Mucosa of stomach (tissue), 1 donor: Measurements from ENCODE around the gene MTO1.
"Not testable (repeated sequence)": the region's sequence is repeated elsewhere in the genome, so short reads cannot be mapped to it uniquely, and the experiment has no call there.

Experiments
- H3K27me3 ChIP-seq: one replicate; pipeline ENCODE4 v1.7.0; 2013; ENCODE audit warnings: mild to moderate bottlenecking, low read length; ENCODE audit not compliant: control insufficient read depth, insufficient read depth
- H3K36me3 ChIP-seq: one replicate; pipeline ENCODE4 v1.7.0; 2013; ENCODE audit warnings: low read length; ENCODE audit not compliant: control insufficient read depth, insufficient read depth
- H3K4me1 ChIP-seq: one replicate; pipeline ENCODE4 v1.7.0; 2013; ENCODE audit warnings: mild to moderate bottlenecking, low read length; ENCODE audit not compliant: control insufficient read depth, insufficient read depth
- H3K4me3 ChIP-seq: one replicate; pipeline ENCODE4 v1.7.0; 2013; ENCODE audit warnings: low read length
- H3K9ac ChIP-seq: one replicate; pipeline ENCODE4 v1.7.0; 2013; ENCODE audit warnings: mild to moderate bottlenecking, low read length, moderate library complexity
- H3K9me3 ChIP-seq: one replicate; pipeline ENCODE4 v1.7.0; 2013; ENCODE audit warnings: mild to moderate bottlenecking, low read length, moderate library complexity; ENCODE audit not compliant: control insufficient read depth
- donor health status: Pancreatic carcinoma.

The MTO1 gene

DNA sequence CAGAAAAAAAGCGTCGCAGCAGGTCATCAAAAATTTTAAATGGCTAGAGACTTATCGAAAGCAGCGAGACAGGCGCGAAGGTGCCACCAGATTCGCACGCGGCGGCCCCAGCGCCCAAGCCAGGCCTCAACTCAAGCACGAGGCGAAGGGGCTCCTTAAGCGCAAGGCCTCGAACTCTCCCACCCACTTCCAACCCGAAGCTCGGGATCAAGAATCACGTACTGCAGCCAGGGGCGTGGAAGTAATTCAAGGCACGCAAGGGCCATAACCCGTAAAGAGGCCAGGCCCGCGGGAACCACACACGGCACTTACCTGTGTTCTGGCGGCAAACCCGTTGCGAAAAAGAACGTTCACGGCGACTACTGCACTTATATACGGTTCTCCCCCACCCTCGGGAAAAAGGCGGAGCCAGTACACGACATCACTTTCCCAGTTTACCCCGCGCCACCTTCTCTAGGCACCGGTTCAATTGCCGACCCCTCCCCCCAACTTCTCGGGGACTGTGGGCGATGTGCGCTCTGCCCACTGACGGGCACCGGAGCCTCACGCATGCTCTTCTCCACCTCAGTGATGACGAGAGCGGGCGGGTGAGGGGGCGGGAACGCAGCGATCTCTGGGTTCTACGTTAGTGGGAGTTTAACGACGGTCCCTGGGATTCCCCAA lies 59.3 kb downstream of the MTO1 start, which contains the start of gene EEF1A1:
EEF1A1 (minus strand) TSS at position 345 of the 663 bp plus-strand sequence. CDS start 1,006 bp downstream, outside the sequence.
- no peaks in the 10 kb centered on the region for H3K27me3 ChIP-seq
- H3K9me3 ChIP-seq, result no peaks in the 10 kb centered on the region
- peak within 1 kb of the TSS; percentile 86 for H3K4me3 ChIP-seq
- H3K9ac ChIP-seq, result peak within 1 kb of the TSS; percentile 100
- H3K36me3 ChIP-seq, result peaks cover 11% of the 10 kb centered on the region
- peaks cover 32% of the 10 kb centered on the region for H3K4me1 ChIP-seq

DNA sequence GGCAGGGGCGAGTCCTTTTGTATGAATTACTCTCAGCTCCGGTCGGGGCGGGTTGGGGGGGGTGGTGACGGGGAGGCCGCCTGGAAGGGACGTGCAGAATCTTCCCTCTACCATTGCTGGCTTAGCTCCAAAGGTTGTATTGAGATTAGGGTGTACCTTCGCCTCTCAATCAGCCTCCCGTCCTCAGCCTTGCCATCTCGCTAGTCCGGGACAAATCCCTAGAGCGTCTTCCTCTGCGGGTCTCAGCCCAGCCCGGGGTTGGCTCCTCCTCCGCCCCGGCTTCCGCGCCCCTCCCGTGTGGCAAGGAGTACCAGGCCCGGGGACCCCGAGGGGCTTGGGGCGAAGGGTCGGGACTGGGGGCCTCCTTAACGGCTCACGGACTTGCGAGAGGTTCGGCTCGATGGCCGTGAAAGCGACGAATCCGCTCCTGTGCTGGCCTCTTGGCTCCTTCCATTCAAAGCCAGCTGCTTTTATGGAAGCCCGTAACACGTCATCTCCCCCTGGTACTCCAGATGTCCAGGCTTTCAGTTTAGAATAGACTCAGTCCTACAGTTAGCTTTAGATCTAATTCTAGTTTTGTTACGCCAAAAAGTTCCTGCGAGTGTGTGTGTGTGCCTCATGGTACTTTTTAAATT lies 59.9 kb downstream of the MTO1 start:
- H3K4me3 ChIP-seq, result peak overlapping the region; percentile 76
- peaks cover 11% of the 10 kb centered on the region for H3K36me3 ChIP-seq
- no peaks in the 10 kb centered on the region for H3K27me3 ChIP-seq
- peaks cover 27% of the 10 kb centered on the region for H3K4me1 ChIP-seq
- H3K9me3 ChIP-seq, result no peaks in the 10 kb centered on the region
- H3K9ac ChIP-seq, result peak overlapping the region; percentile 97

DNA sequence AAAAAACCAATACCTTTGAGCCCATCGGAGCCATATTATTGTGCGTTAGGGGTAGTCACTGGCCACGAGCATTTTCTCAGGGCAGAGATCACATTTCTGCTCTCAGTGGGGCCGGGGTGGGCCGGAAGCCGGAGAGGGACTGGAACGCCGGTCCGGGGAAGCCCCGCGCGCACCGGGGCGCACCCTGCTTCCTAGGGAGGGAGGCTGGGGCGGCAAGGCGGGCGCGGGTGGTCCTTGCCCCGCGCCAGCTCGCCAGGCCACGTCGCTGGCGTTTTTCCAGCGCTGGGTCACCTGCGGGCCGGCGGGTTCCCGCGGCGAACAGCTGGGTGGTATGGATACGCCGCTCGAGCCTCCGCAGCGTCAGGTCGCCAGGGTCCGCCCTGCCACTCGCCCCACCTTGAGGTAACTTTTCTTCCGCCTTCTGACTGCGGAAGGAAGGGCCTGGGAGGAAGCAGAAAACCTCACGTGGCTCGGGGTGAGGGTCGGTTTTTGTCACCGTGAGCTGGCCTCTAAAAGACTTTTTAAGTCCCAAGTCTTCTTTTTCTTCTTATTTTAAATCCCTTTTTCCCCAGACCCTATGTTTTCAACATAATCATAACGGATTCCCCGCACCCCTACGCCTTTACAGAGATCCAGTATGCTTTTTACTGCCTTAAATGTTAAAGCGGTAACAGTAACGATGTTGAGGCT lies 62.0 kb downstream of the MTO1 start:
- no peaks in the 10 kb centered on the region for H3K9me3 ChIP-seq
- no peaks in the 10 kb centered on the region for H3K27me3 ChIP-seq
- peak overlapping the region; percentile 71 for H3K4me3 ChIP-seq
- H3K4me1 ChIP-seq, result peaks cover 19% of the 10 kb centered on the region
- peaks cover 11% of the 10 kb centered on the region for H3K36me3 ChIP-seq
- H3K9ac ChIP-seq, result peak overlapping the region; percentile 87

DNA sequence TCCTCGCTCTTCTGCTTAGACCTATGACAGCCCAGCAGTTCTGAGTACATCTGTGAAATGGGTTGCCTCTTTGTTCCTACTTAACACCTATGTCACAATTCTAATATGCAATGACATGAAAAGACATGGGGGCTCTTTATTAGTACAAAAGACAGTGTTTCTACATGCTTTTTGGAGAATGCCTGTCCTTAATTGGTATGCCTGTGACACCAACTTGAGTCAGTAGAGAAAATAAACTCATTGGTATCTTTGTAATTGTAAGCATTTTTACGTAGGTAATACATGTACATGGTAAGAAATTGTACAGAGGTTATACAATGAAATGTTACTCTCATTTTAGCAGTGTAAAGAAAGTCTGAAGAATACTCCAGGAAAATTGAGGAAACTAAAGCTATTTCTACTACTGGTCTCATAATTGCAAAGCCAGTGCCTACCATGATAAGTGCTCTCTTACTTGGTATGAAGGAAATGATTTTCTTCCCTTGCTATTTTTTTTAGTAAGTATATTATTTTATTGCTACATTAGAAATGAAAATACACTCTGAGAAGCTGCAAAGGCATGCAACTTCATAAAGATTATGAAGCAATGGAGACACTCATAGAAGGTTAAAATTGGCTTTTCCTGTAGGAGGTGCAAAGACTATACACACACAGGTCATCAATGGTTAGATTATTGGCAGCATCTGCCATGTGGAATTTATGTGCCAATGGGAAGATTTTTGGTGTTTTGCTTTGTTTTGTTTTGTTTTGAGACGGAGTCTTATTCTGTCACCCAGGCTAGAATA lies 64.2 kb downstream of the MTO1 start:
- Histone ChIP-seq H3K4me3 (no peak overlapping the region), H3K9ac (no peak overlapping the region), H3K36me3 (no peaks in the 10 kb centered on the region), H3K27me3 (no peaks in the 10 kb centered on the region), H3K9me3 (no peaks in the 10 kb centered on the region), H3K4me1 (peaks cover 13% of the 10 kb centered on the region)

DNA sequence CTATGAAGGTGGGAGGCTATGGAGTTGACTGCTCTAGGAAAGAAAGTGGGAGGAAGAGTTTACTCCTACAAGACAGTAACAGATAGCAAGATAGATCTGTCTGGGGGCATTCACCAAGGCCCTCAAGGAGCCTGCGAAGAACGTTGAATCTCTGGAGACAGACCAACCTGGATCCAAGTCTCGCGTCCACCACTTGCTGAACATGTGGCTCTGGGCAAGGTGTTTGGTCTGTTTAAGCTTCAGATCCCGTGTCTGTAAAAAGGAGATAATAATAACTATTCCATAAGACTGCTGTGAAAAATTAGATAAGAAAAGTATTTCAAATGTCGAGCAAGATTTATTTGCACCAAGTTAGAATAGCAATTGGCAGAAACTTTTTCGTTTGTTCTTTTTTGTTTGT lies 67.4 kb downstream of the MTO1 start:
- Histone ChIP-seq H3K4me1 (no peaks in the 10 kb centered on the region), H3K4me3 (no peak overlapping the region), H3K27me3 (no peaks in the 10 kb centered on the region), H3K9ac (no peak overlapping the region), H3K9me3 (no peaks in the 10 kb centered on the region), H3K36me3 (no peaks in the 10 kb centered on the region)

DNA sequence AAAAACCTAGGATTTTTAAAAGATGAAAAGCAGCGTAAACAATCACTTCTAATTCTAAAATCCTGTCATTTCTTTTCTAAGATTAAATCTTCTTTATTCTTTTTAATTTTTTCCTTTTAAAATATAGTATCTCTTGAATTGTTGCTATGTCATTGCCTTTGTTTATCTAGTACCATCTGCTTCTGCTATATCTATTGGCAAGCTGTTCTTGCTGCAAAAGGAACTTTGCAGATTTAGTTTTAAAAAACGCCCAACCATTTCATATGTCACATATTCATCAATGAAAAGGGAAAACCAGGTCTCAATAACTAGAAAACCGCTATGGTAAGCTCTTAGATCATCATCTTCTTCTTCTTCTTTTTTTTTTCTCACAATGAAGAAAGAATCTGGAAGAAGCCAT lies 70.8 kb downstream of the MTO1 start:
- no peaks in the 10 kb centered on the region for H3K27me3 ChIP-seq
- H3K36me3 ChIP-seq, result no peaks in the 10 kb centered on the region
- H3K4me3 ChIP-seq, result no peak overlapping the region
- no peaks in the 10 kb centered on the region for H3K4me1 ChIP-seq
- H3K9ac ChIP-seq, result no peak overlapping the region
- H3K9me3 ChIP-seq, result no peaks in the 10 kb centered on the region

DNA sequence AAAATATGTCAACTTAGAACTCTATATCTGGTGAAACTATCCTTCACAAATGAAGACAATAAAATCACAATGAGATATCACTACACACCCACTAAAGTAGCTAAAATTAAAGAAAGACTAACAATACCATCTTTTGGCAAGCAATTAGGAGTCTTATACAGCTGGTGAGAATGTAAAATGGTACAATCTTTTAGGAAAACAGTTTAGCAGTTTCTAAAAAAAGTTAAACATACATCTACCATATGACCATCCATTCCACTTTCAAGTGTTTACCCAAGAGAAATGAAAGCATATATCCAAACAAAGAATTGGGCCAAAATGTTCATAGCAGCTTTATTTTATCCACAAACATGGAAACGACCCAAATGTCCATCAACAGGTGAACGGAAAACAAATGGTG lies 73.1 kb downstream of the MTO1 start:
- H3K9me3 ChIP-seq, result no peaks in the 10 kb centered on the region
- H3K27me3 ChIP-seq, result no peaks in the 10 kb centered on the region
- no peaks in the 10 kb centered on the region for H3K36me3 ChIP-seq
- no peaks in the 10 kb centered on the region for H3K4me1 ChIP-seq
- no peak overlapping the region for H3K4me3 ChIP-seq
- no peak overlapping the region for H3K9ac ChIP-seq

DNA sequence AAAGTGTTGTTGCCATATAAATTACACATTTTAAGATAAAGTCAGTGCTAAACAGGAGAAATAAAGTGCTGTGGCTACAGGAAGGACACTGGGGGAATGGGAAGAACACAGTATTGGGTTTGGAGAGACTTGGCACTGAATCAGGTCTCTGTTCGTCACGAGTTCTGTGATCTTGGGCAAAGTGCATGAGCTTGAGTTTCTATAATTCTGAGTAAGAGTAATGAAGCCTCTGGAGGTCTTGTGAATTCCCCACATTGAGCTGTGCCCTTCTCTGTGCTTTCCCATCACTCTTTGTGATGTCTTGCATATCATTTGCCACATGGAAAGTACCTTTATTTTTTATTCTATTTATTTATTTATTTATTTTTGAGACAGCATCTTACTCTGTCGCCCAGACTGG lies 76.1 kb downstream of the MTO1 start:
- Histone ChIP-seq H3K9ac (no peak overlapping the region), H3K9me3 (no peaks in the 10 kb centered on the region), H3K36me3 (no peaks in the 10 kb centered on the region), H3K27me3 (no peaks in the 10 kb centered on the region), H3K4me3 (no peak overlapping the region), H3K4me1 (no peaks in the 10 kb centered on the region)

DNA sequence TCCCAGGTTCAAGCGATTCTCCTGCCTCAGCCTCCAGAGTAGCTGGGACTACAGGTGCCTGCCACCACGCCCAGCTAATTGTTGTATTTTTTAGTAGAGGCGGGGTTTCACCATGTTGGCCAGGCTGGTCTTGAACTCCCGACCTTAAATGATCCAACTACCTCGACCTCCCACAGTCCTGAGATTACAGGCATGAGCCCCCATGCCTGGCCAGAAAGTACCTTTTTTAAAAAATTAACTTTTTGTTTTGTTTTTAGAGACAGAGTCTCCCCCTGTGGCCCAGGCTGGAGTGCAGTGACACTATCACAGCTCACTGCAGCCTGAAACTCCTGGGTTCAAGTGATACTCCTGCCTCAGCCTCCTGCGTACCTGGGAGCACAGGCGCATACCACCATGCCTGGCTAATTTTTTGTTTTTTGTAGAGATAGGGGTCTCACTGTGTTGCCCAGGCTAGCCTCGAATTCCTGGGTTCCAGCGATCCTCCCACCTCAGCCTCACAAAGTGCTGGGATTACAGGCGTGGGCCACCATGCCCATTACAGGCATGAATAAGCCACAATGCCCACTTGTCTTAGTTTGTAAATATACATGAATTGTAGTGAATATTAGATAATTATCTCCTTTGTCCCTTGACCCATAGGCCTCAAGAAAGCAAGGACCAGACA lies 76.7 kb downstream of the MTO1 start:
- Histone ChIP-seq H3K27me3 (no peaks in the 10 kb centered on the region), H3K4me1 (no peaks in the 10 kb centered on the region), H3K4me3 (no peak overlapping the region), H3K9me3 (no peaks in the 10 kb centered on the region), H3K36me3 (no peaks in the 10 kb centered on the region), H3K9ac (no peak overlapping the region)

DNA sequence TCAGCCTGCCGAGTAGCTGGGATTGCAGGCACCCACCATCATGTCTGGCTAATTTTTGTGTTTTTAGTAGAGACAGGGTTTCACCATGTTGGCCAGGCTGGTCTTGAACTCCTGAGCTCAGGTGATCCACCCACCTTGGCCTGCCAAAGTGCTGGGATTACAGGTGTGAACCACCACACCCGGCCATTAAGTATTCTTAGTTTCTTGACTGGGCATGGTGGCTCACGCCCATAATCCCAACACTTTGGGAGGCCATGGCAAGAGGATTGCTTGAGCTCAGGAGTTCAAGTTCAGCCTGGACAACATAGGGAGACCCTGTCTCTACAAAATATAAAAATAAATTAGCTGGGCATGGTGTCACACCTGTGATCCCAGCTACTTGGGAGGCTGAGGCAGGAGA lies 80.9 kb downstream of the MTO1 start:
- H3K4me1 ChIP-seq, H3K9ac ChIP-seq, H3K27me3 ChIP-seq, H3K9me3 ChIP-seq, H3K4me3 ChIP-seq, H3K36me3 ChIP-seq: not testable (repeated sequence)

DNA sequence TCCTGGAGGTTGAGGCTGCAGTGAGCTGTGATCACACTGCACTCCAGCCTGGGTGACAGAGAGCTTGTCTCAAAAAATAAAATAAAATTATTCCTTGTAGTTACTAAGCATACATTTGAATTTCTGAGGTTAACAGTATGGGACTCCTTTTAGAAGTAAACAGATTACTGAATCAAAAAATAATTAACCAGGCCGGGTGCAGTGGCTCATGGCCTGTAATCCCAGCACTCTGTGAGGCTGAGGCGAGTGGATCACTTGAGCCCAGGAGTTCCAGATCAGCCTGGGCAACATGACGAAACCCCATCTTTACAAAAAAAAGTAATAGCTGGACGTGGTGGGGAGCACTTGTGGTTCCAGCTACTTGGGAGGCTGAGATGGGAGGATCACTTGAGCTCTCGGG lies 81.4 kb downstream of the MTO1 start:
- Histone ChIP-seq H3K36me3 (no peaks in the 10 kb centered on the region), H3K9ac (no peak overlapping the region), H3K4me3 (no peak overlapping the region), H3K27me3 (no peaks in the 10 kb centered on the region), H3K9me3 (no peaks in the 10 kb centered on the region), H3K4me1 (no peaks in the 10 kb centered on the region)
